ENCODE results near the gene CA11. TPM values are rescaled to one million over a fixed set of nuclear protein-coding genes. Genes with fewer than 3 reads are reported as not detected.
"Not testable (repeated sequence)": the region's sequence is repeated elsewhere in the genome, so short reads cannot be mapped to it uniquely, and the experiment has no call there.

The CA11 gene
- total and polyA plus RNA-seq, 2 experiments from 2014 or later = 8.8 to 29.7 TPM

DNA sequence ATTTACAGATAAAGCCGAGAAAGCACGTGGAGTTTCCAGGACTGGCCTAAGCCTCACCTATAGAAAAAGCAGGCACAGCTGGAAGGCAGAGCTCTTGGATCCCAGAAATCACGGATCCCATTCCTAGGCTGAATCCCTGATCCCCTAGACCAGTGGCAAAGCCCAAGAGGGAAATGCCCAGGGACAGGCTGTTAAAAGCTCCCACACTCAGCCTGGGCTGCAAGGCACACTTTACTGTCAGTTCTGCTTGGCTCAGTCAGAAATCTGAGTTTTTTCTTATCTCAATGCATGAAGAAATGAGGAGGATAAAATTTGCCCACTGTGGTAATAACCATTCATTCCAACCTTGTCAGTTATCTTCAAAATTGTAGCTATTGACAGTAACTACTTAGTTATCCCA, 41.8 kb upstream of the CA11 start:
- no peak overlapping the region for H3K4me3 ChIP-seq
- ATAC-seq (no peak), DNase-seq (ENCODE audit: low spot score) (no peak)
- H3K36me3 ChIP-seq (ENCODE audit: insufficient read depth) = no peaks in the 10 kb centered on the region
- H3K4me3 Mint-ChIP-seq = no peak overlapping the region
- H3K9me2 ChIP-seq (ENCODE audit: insufficient read depth) = no peaks in the 10 kb centered on the region
- no peaks in the 10 kb centered on the region for H3F3A ChIP-seq (replicated peaks; ENCODE audit: low read depth)
- H3K4me2 ChIP-seq = no peak overlapping the region
- peaks cover 8% of the 10 kb centered on the region for H3K27me3 Mint-ChIP-seq (ENCODE audit: insufficient read depth, low read depth, poor library complexity)
- no peak overlapping the region for H3K27ac ChIP-seq (ENCODE audit: low read depth)
- no peaks in the 10 kb centered on the region for H3K4me1 Mint-ChIP-seq
- no peaks in the 10 kb centered on the region; the same call in 2 of the 3 replicates for H3K9me3 Mint-ChIP-seq
- no peaks in the 10 kb centered on the region for H3K36me3 Mint-ChIP-seq (ENCODE audit: low read depth)
- H2AFZ ChIP-seq = no peak overlapping the region
- H3K79me2 ChIP-seq (replicated peaks; ENCODE audit: insufficient read depth) = no peaks in the 10 kb centered on the region
- H3K4me1 ChIP-seq (ENCODE audit: insufficient read depth) = no peaks in the 10 kb centered on the region
- H3K27me3 ChIP-seq (ENCODE audit: insufficient read depth) = no peaks in the 10 kb centered on the region
- H4K20me1 ChIP-seq (replicated peaks; ENCODE audit: insufficient read depth) = no peaks in the 10 kb centered on the region
- no peak overlapping the region for H3K27ac Mint-ChIP-seq
- TF ChIP-seq, protein P1, sequence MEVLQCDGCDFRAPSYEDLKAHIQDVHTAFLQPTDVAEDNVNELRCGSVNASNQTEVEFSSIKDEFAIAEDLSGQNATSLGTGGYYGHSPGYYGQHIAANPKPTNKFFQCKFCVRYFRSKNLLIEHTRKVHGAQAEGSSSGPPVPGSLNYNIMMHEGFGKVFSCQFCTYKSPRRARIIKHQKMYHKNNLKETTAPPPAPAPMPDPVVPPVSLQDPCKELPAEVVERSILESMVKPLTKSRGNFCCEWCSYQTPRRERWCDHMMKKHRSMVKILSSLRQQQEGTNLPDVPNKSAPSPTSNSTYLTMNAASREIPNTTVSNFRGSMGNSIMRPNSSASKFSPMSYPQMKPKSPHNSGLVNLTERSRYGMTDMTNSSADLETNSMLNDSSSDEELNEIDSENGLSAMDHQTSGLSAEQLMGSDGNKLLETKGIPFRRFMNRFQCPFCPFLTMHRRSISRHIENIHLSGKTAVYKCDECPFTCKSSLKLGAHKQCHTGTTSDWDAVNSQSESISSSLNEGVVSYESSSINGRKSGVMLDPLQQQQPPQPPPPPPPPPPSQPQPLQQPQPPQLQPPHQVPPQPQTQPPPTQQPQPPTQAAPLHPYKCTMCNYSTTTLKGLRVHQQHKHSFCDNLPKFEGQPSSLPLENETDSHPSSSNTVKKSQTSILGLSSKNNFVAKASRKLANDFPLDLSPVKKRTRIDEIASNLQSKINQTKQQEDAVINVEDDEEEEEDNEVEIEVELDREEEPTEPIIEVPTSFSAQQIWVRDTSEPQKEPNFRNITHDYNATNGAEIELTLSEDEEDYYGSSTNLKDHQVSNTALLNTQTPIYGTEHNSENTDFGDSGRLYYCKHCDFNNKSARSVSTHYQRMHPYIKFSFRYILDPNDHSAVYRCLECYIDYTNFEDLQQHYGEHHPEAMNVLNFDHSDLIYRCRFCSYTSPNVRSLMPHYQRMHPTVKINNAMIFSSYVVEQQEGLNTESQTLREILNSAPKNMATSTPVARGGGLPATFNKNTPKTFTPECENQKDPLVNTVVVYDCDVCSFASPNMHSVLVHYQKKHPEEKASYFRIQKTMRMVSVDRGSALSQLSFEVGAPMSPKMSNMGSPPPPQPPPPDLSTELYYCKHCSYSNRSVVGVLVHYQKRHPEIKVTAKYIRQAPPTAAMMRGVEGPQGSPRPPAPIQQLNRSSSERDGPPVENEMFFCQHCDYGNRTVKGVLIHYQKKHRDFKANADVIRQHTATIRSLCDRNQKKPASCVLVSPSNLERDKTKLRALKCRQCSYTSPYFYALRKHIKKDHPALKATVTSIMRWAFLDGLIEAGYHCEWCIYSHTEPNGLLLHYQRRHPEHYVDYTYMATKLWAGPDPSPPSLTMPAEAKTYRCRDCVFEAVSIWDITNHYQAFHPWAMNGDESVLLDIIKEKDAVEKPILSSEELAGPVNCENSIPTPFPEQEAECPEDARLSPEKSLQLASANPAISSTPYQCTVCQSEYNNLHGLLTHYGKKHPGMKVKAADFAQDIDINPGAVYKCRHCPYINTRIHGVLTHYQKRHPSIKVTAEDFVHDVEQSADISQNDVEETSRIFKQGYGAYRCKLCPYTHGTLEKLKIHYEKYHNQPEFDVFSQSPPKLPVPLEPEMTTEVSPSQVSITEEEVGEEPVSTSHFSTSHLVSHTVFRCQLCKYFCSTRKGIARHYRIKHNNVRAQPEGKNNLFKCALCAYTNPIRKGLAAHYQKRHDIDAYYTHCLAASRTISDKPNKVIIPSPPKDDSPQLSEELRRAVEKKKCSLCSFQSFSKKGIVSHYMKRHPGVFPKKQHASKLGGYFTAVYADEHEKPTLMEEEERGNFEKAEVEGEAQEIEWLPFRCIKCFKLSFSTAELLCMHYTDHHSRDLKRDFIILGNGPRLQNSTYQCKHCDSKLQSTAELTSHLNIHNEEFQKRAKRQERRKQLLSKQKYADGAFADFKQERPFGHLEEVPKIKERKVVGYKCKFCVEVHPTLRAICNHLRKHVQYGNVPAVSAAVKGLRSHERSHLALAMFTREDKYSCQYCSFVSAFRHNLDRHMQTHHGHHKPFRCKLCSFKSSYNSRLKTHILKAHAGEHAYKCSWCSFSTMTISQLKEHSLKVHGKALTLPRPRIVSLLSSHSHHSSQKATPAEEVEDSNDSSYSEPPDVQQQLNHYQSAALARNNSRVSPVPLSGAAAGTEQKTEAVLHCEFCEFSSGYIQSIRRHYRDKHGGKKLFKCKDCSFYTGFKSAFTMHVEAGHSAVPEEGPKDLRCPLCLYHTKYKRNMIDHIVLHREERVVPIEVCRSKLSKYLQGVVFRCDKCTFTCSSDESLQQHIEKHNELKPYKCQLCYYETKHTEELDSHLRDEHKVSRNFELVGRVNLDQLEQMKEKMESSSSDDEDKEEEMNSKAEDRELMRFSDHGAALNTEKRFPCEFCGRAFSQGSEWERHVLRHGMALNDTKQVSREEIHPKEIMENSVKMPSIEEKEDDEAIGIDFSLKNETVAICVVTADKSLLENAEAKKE (CRISPR knock-in tag; IDR thresholded peaks at IDR 0.05) = no peak
- TF ChIP-seq ZNF114 (CRISPR knock-in tag; IDR thresholded peaks at IDR 0.05) = no peak
- TF ChIP-seq EZH2 (IDR thresholded peaks at IDR 0.05; ENCODE audit: low read depth, unreplicated experiment) = no peak
- TF ChIP-seq, protein P2, sequence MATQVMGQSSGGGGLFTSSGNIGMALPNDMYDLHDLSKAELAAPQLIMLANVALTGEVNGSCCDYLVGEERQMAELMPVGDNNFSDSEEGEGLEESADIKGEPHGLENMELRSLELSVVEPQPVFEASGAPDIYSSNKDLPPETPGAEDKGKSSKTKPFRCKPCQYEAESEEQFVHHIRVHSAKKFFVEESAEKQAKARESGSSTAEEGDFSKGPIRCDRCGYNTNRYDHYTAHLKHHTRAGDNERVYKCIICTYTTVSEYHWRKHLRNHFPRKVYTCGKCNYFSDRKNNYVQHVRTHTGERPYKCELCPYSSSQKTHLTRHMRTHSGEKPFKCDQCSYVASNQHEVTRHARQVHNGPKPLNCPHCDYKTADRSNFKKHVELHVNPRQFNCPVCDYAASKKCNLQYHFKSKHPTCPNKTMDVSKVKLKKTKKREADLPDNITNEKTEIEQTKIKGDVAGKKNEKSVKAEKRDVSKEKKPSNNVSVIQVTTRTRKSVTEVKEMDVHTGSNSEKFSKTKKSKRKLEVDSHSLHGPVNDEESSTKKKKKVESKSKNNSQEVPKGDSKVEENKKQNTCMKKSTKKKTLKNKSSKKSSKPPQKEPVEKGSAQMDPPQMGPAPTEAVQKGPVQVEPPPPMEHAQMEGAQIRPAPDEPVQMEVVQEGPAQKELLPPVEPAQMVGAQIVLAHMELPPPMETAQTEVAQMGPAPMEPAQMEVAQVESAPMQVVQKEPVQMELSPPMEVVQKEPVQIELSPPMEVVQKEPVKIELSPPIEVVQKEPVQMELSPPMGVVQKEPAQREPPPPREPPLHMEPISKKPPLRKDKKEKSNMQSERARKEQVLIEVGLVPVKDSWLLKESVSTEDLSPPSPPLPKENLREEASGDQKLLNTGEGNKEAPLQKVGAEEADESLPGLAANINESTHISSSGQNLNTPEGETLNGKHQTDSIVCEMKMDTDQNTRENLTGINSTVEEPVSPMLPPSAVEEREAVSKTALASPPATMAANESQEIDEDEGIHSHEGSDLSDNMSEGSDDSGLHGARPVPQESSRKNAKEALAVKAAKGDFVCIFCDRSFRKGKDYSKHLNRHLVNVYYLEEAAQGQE (IDR thresholded peaks at IDR 0.05; ENCODE audit: unreplicated experiment) = no peak
- no peak for TF ChIP-seq JUNB (IDR thresholded peaks at IDR 0.05; ENCODE audit: unreplicated experiment)
- TF ChIP-seq NANOG (IDR thresholded peaks at IDR 0.05; ENCODE audit: borderline replicate concordance) = no peak
- TF ChIP-seq, protein P3, sequence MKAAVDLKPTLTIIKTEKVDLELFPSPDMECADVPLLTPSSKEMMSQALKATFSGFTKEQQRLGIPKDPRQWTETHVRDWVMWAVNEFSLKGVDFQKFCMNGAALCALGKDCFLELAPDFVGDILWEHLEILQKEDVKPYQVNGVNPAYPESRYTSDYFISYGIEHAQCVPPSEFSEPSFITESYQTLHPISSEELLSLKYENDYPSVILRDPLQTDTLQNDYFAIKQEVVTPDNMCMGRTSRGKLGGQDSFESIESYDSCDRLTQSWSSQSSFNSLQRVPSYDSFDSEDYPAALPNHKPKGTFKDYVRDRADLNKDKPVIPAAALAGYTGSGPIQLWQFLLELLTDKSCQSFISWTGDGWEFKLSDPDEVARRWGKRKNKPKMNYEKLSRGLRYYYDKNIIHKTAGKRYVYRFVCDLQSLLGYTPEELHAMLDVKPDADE (IDR thresholded peaks at IDR 0.05) = no peak

DNA sequence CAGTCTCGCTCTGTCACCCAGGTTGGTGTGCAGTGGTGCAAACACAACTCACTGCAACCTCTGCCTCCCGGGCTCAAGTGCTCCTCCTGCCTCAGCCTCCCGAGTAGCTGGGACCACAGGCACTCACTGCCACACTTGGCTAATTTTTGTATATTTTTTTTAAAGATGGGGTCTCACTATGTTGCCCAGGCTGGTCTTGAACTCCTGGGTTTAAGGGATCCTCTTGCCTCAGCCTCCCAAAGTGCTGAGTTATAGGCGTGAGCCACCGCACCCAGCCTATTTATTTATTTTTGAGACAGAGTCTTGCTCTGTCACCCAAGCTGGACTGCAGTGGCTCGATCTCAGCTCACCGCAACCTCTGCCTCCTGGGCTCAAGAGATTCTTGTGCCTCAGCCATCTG, 40.6 kb upstream of the CA11 start:
- not testable (repeated sequence) for H3K36me3 Mint-ChIP-seq (ENCODE audit: low read depth); H4K20me1 ChIP-seq (replicated peaks; ENCODE audit: insufficient read depth); H3K4me3 Mint-ChIP-seq; H3K27ac ChIP-seq (ENCODE audit: low read depth); H3K9me2 ChIP-seq (ENCODE audit: insufficient read depth); ATAC-seq; H3K79me2 ChIP-seq (replicated peaks; ENCODE audit: insufficient read depth); H3K27me3 Mint-ChIP-seq (ENCODE audit: insufficient read depth, low read depth, poor library complexity); H3K27me3 ChIP-seq (ENCODE audit: insufficient read depth); H3K36me3 ChIP-seq (ENCODE audit: insufficient read depth); H3K4me1 Mint-ChIP-seq; H3K4me2 ChIP-seq; H3K9me3 Mint-ChIP-seq; H3F3A ChIP-seq (replicated peaks; ENCODE audit: low read depth); DNase-seq (ENCODE audit: low spot score); H3K4me1 ChIP-seq (ENCODE audit: insufficient read depth); H3K4me3 ChIP-seq; H3K27ac Mint-ChIP-seq; H2AFZ ChIP-seq

Data from GM23338 (cell line).